Activated naive CD4-positive, alpha-beta T cell treated with anti-CD3 and anti-CD28 coated beads for 36 hours (primary cell): ENCODE results near the gene MLX. TPM values are rescaled to one million over a fixed set of nuclear protein-coding genes. Genes with fewer than 3 reads are reported as not detected.
"Not testable (repeated sequence)": the region's sequence is repeated elsewhere in the genome, so short reads cannot be mapped to it uniquely, and the experiment has no call there.

Experiments
- CTCF ChIA-PET: fragments of 350-600 bp; sonication (Branson Sonifier 250); formaldehyde crosslinking; loops from one replicate; lab custom pipeline; 2021; ENCODE audit warnings: antibody characterized with exemption; lab: Charles Lee
- DNase-seq: peaks from one replicate; pipeline ENCODE4 v3.0.0-alpha.2; 2020
- H3K27ac Mint-ChIP-seq: one replicate; pipeline ENCODE4 v1.8.0; 2021; ENCODE audit warnings: mild to moderate bottlenecking, mixed read lengths
- H3K27me3 Mint-ChIP-seq: one replicate; pipeline ENCODE4 v1.8.0; 2021; ENCODE audit warnings: low read depth, mixed read lengths
- H3K36me3 Mint-ChIP-seq: one replicate; pipeline ENCODE4 v1.8.0; 2021; ENCODE audit warnings: low read depth, mixed read lengths
- H3K4me1 Mint-ChIP-seq: one replicate; pipeline ENCODE4 v1.8.0; 2021; ENCODE audit warnings: low read depth, mixed read lengths
- H3K4me3 Mint-ChIP-seq: one replicate; pipeline ENCODE4 v1.8.0; 2021; ENCODE audit warnings: mild to moderate bottlenecking, moderate library complexity, mixed read lengths
- H3K9me3 Mint-ChIP-seq: one replicate; pipeline ENCODE4 v1.8.0; 2021; ENCODE audit warnings: mixed read lengths
- intact Hi-C: fragments of 100-400 bp; cut with micrococcal nuclease; formaldehyde crosslinking; loops from one replicate; pipeline ENCODE4 v1.15.1; 2023
- total RNA-seq, 2 experiments: library from RNA; stranded (reverse); gene quantifications; one replicate each; pipeline ENCODE4 v1.2.3, GENCODE V29; 2021

Gene MLX
- total RNA-seq, 2 experiments from 2014 or later = 22.1 to 24.7 TPM

- peak overlapping the region; percentile 21 for H3K4me3 Mint-ChIP-seq
- peak; percentile 89 for DNase-seq
- H3K27ac Mint-ChIP-seq = no peak overlapping the region
- H3K4me1 Mint-ChIP-seq = peaks cover 13% of the 10 kb centered on the region
- intact Hi-C loops = loop anchor here (1.0 kb wide), 1 partner anchor 215 kb away; no protein-coding TSS in a partner anchor
- no peaks in the 10 kb centered on the region for H3K9me3 Mint-ChIP-seq
- H3K27me3 Mint-ChIP-seq = no peaks in the 10 kb centered on the region
- CTCF ChIA-PET = interaction anchor here (0.6 to 1.5 kb wide), 7 partner anchors 11 to 216 kb away, joined by 3 to 10 read pairs (median 5); partner anchors contain the start of genes NAGLU and PSMC3IP
- no peaks in the 10 kb centered on the region for H3K36me3 Mint-ChIP-seq
Observed at GRCh38 chr17:42548070-42548837, 18.6 kb upstream of the MLX start.

DNA sequence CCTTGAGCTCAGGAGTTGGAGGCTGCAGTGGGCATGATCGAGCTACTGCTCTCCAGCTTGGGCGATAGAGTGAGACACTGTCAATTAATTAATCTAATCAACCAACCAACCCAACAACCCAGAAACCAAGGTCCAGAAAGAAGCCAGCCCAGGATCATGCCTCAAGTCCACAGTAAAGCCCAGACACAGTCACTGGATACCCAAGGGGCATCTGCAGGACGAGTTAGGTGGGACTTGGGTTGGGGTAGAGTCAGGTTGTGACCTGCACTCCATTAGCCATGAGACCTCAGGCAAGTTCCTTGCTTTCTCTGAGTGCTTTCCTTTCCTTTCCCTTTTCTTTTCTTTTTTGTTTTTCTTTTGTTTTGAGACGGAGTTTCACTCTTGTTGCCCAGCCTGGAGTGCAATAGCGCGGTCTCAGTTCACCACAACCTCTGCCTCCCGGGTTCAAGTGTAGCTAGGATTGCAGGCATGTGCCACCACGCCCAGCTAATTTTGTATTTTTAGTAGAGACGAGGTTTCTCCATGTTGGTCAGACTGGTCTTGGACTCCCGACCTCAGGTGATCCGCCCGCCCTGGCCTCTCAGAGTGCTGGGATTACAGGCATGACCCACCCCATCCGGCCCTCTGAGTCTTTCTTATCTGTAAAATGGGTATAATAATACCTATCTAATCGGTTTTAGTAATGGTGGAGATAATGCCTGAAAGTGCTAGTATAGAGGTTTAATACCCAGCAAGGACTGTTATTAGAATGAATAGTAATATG lies 17.7 kb upstream of the MLX start:
- Mint-ChIP-seq H3K27ac (no peak overlapping the region), H3K27me3 (no peaks in the 10 kb centered on the region), H3K4me3 (no peak overlapping the region), H3K36me3 (no peaks in the 10 kb centered on the region), H3K4me1 (peaks cover 21% of the 10 kb centered on the region), H3K9me3 (no peaks in the 10 kb centered on the region)
- intact Hi-C loops = loop anchor here (1.0 kb wide), 1 partner anchor 214 kb away; no protein-coding TSS in a partner anchor
- CTCF ChIA-PET = interaction anchor here (0.6 to 1.5 kb wide), 6 partner anchors 11 to 215 kb away, joined by 3 to 10 read pairs (median 5); partner anchors contain the start of gene PSMC3IP
- DNase-seq = no peak

DNA sequence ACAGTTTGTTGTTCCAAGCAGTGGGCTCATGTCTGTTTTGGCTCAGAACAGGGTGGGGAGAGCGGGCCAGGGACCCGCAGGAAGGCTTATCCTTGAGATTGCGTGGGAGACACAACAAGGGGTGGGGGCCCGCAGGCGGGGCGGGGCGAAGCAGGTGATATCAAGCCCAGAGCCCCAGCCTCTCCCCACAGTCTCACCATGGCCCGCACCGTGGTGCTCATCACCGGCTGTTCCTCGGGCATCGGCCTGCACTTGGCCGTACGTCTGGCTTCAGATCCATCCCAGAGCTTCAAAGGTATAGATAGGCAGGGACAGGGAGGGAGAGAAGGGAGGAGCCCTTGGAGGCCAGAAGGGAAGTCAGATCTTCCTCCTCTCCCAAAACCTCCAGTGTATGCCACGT lies 14.2 kb upstream of the MLX start, which contains the start of gene HSD17B1:
Gene HSD17B1 (plus strand): TSS at position 188 of the 400 bp plus-strand sequence. CDS start 11 bp downstream, at position 199.
- DNase-seq, intact Hi-C loops, H3K27me3 Mint-ChIP-seq, H3K9me3 Mint-ChIP-seq, H3K36me3 Mint-ChIP-seq: not testable (repeated sequence)
- Mint-ChIP-seq H3K4me3 (peak within 1 kb of the TSS; percentile 92), H3K27ac (peak within 1 kb of the TSS; percentile 91), H3K4me1 (peaks cover 28% of the 10 kb centered on the region)
- CTCF ChIA-PET = interaction anchor here (1.2 kb wide), 1 partner anchor 11 kb away, joined by 4 read pairs; no protein-coding TSS in a partner anchor

- Mint-ChIP-seq H3K36me3 (no peaks in the 10 kb centered on the region), H3K27me3 (no peaks in the 10 kb centered on the region), H3K27ac (no peak overlapping the region), H3K4me3 (peak overlapping the region; percentile 92), H3K4me1 (peaks cover 28% of the 10 kb centered on the region), H3K9me3 (no peaks in the 10 kb centered on the region)
- CTCF ChIA-PET = interaction anchor here (1.1 kb wide), 1 partner anchor 12 kb away, joined by 3 read pairs; no protein-coding TSS in a partner anchor
- intact Hi-C loops = no loop called here
- DNase-seq = no peak
Observed at GRCh38 chr17:42553161-42553818, 13.6 kb upstream of the MLX start.

GRCh38 chr17:42553866-42554249 lies 13.0 kb upstream of the MLX start:
- Mint-ChIP-seq H3K36me3 (no peaks in the 10 kb centered on the region), H3K27me3 (no peaks in the 10 kb centered on the region), H3K4me1 (peaks cover 25% of the 10 kb centered on the region), H3K4me3 (peak overlapping the region; percentile 92), H3K9me3 (no peaks in the 10 kb centered on the region), H3K27ac (peak overlapping the region; percentile 91)
- peak; percentile 45 for DNase-seq
- CTCF ChIA-PET = interaction anchor here (0.6 to 1.1 kb wide), 4 partner anchors 10 to 24 kb away, joined by 3 to 4 read pairs (median 3); no protein-coding TSS in a partner anchor
- intact Hi-C loops = loop anchor here (2.0 kb wide), 1 partner anchor 23 kb away; the partner anchor contains the start of gene PSMC3IP

DNA sequence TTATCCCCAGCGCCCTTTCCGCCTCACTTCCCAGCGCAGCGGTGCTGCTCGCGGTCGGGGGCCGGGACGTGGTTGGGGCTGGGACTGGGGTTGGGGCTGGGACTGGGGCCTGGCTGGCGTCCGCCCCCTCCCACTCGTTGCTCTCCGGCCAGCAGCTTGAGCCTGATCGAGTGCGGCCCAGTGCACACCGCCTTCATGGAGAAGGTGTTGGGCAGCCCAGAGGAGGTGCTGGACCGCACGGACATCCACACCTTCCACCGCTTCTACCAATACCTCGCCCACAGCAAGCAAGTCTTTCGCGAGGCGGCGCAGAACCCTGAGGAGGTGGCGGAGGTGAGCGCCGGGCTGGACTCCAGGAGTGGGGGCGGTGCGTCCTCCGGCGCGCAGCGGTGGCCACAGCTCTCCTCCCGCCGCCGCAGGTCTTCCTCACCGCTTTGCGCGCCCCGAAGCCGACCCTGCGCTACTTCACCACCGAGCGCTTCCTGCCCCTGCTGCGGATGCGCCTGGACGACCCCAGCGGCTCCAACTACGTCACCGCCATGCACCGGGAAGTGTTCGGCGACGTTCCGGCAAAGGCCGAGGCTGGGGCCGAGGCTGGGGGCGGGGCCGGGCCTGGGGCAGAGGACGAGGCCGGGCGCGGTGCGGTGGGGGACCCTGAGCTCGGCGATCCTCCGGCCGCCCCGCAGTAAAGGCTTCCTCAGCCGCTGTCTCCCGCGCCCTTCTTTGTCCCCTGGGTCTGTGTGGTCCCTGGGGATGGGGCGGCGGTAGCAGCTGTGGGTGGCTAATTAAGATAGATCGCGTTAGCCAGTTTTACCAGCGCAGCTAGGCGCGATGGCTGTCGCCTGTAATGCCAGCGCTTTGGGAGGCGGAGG lies 12.4 kb upstream of the MLX start:
- CTCF ChIA-PET = interaction anchor here (0.6 to 1.1 kb wide), 5 partner anchors 10 to 57 kb away, joined by 3 to 4 read pairs (median 3); no protein-coding TSS in a partner anchor
- Mint-ChIP-seq H3K4me1 (peaks cover 19% of the 10 kb centered on the region), H3K9me3 (no peaks in the 10 kb centered on the region), H3K4me3 (peak overlapping the region; percentile 92), H3K27ac (peak overlapping the region; percentile 91), H3K27me3 (no peaks in the 10 kb centered on the region), H3K36me3 (no peaks in the 10 kb centered on the region)
- DNase-seq = peak; percentile 80
- intact Hi-C loops = loop anchor here (2.0 kb wide), 1 partner anchor 22 kb away; the partner anchor contains the start of gene PSMC3IP

GRCh38 chr17:42555122-42555622 lies 11.7 kb upstream of the MLX start:
- no peak for DNase-seq
- Mint-ChIP-seq H3K27me3 (no peaks in the 10 kb centered on the region), H3K9me3 (no peaks in the 10 kb centered on the region), H3K36me3 (no peaks in the 10 kb centered on the region), H3K4me3 (peak overlapping the region; percentile 92), H3K4me1 (peaks cover 19% of the 10 kb centered on the region), H3K27ac (peak overlapping the region; percentile 91)
- CTCF ChIA-PET = interaction anchor here (0.6 kb wide), 1 partner anchor 57 kb away, joined by 3 read pairs; no protein-coding TSS in a partner anchor
- intact Hi-C loops = loop anchor here (2.0 kb wide), 1 partner anchor 22 kb away; the partner anchor contains the start of gene PSMC3IP

GRCh38 chr17:42555961-42556617 lies 10.8 kb upstream of the MLX start:
- DNase-seq, H3K36me3 Mint-ChIP-seq, H3K27ac Mint-ChIP-seq, H3K4me3 Mint-ChIP-seq, H3K9me3 Mint-ChIP-seq, H3K27me3 Mint-ChIP-seq, CTCF ChIA-PET: not testable (repeated sequence)
- intact Hi-C loops = loop anchor here (2.0 kb wide), 1 partner anchor 21 kb away; the partner anchor contains the start of gene PSMC3IP
- peaks cover 22% of the 10 kb centered on the region for H3K4me1 Mint-ChIP-seq

DNA sequence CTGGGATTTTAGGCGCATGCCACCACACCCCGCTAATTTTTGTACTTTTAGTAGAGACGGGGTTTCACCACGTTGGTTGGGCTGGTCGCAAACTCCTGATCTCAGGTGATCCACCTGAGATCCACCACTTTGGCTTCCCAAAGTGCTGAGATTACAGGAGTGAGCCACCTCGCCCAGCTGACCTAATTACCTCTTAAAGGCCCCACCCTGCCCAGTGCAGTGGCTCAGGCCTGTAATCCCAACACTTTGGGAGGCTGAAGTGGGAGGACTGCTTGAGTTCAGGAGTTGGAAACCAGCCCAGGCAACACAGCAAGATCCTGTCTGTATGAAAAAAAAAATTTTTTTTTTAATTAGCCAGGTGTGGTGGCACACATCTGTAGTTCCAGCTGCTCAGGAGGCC lies 7.8 kb upstream of the MLX start:
- Mint-ChIP-seq H3K36me3 (peaks cover 7% of the 10 kb centered on the region), H3K9me3 (no peaks in the 10 kb centered on the region), H3K4me3 (no peak overlapping the region), H3K4me1 (peaks cover 32% of the 10 kb centered on the region), H3K27me3 (no peaks in the 10 kb centered on the region), H3K27ac (no peak overlapping the region)
- intact Hi-C loops = no loop called here
- CTCF ChIA-PET = no interaction called here
- no peak for DNase-seq

GRCh38 chr17:42560246-42560645 lies 6.7 kb upstream of the MLX start:
- no peaks in the 10 kb centered on the region for H3K9me3 Mint-ChIP-seq
- peaks cover 34% of the 10 kb centered on the region for H3K4me1 Mint-ChIP-seq
- H3K36me3 Mint-ChIP-seq = peaks cover 7% of the 10 kb centered on the region
- H3K4me3 Mint-ChIP-seq = no peak overlapping the region
- H3K27me3 Mint-ChIP-seq = no peaks in the 10 kb centered on the region
- no peak overlapping the region for H3K27ac Mint-ChIP-seq
- no peak for DNase-seq
- intact Hi-C loops = no loop called here
- CTCF ChIA-PET = interaction anchor here (1.6 kb wide), 1 partner anchor 12 kb away, joined by 5 read pairs; no protein-coding TSS in a partner anchor
